Body of pancreas (tissue), 4 donors: ENCODE measurements around the gene CLNK. TPM values are rescaled to one million over a fixed set of nuclear protein-coding genes. Genes with fewer than 3 reads are reported as not detected.
"Not testable (repeated sequence)": the region's sequence is repeated elsewhere in the genome, so short reads cannot be mapped to it uniquely, and the experiment has no call there.

Experiments
- ATAC-seq: fragments of 150-250 bp; one replicate; pipeline ENCODE4 v1.9.1; 2016
- DNase-seq, 4 donors: peaks; one replicate each; pipeline ENCODE4 v3.0.0-alpha.2; 2019
- H3K27ac ChIP-seq, 4 donors: fragments of 200-600 bp; sonication (generic); 1 replicate in 3 of 4; 2 replicates in 1 of 4; pipeline versions ENCODE4 v1.5.1 to v1.6.1; 2016 to 2019; ENCODE audit warnings: mild to moderate bottlenecking in 1 of 4, mixed read lengths in 1 of 4, moderate library complexity in 1 of 4
- H3K27me3 ChIP-seq, 2 donors: fragments of 200-600 bp; sonication (generic); one replicate each; pipeline ENCODE4 v1.6.0; 2016; ENCODE audit warnings: mild to moderate bottlenecking in 1 of 2
- H3K36me3 ChIP-seq, 2 donors: fragments of 200-600 bp; sonication (generic); replicated peaks in 1 of 2; 2 replicates each; pipeline ENCODE4 v1.5.1; 2016; ENCODE audit warnings: low read depth in 2 of 2; ENCODE audit not compliant: insufficient read depth in 1 of 2
- H3K4me1 ChIP-seq: fragments of 200-600 bp; sonication (generic); one replicate; pipeline ENCODE4 v1.6.0; 2016
- H3K4me3 ChIP-seq, 2 donors: fragments of 200-600 bp; sonication (generic); 1 replicate in 1 of 2; 2 replicates in 1 of 2; pipeline ENCODE4 v1.5.1; 2016 to 2019
- H3K9me3 ChIP-seq, 3 donors: fragments of 200-600 bp; sonication (generic); 1 replicate in 2 of 3; 2 replicates in 1 of 3; pipeline ENCODE4 v1.5.1; 2016
- CTCF ChIP-seq, 7 experiments: fragments of 450-650 bp in 4 of 7; fragments of 200-600 bp in 3 of 7; sonication (generic) in 3 of 7; IDR thresholded peaks; one replicate each; pipeline ENCODE4 v1.5.1; 2016 to 2019; ENCODE audit warnings: antibody characterized with exemption in 7 of 7
- POLR2A ChIP-seq, 3 donors: fragments of 450-650 bp; IDR thresholded peaks; one replicate each; pipeline ENCODE4 v1.6.1; 2016; ENCODE audit warnings: antibody characterized with exemption in 3 of 3, mild to moderate bottlenecking in 2 of 3
- WGBS, 2 donors: methylation state at CpG; one replicate each; pipeline ENCODE4 v1.1.5; 2017; 5-methylcytosine and 5-hydroxymethylcytosine counted together
- intact Hi-C: fragments of 100-400 bp; cut with DNase I; formaldehyde crosslinking; loops from one replicate; pipeline ENCODE4 v1.15.1; 2023
- total RNA-seq, 2 donors: library from RNA; depleted of rRNA; stranded (reverse); fragments of >200 nt; gene quantifications; one replicate each; pipeline ENCODE4 v1.1.0, GENCODE V29; 2016

Gene CLNK
- total RNA-seq, 2 donors from 2014 or later, result 1.0 TPM; not detected in 1

- DNase-seq, result no peak
- Histone ChIP-seq H3K4me1 (no peaks in the 10 kb centered on the region), H3K27me3 (no peaks in the 10 kb centered on the region), H3K9me3 (no peaks in the 10 kb centered on the region), H3K4me3 (no peak overlapping the region), H3K36me3 (no peaks in the 10 kb centered on the region), H3K27ac (no peak overlapping the region)
- intact Hi-C loops, result loop anchor here (10.0 kb wide), 1 partner anchor 857 kb away; no protein-coding TSS in a partner anchor
- TF ChIP-seq CTCF (IDR thresholded peaks at IDR 0.05) (no peak), POLR2A (IDR thresholded peaks at IDR 0.05) (no peak)
- no peak for ATAC-seq
- WGBS, 2 donors, result 33 to 34% methylated on average over 11 of the region's 11 CpGs
Measured at GRCh38 chr4:10577508-10578426, 106.8 kb downstream of the CLNK start.

GRCh38 chr4:10577018-10577417, 107.5 kb downstream of the CLNK start:
- WGBS, 2 donors, result 0 to 27% methylated on average over 1 of the region's 1 CpG
- TF ChIP-seq POLR2A (IDR thresholded peaks at IDR 0.05) (no peak), CTCF (IDR thresholded peaks at IDR 0.05) (no peak)
- H3K27ac ChIP-seq, result no peak overlapping the region
- H3K4me3 ChIP-seq, result no peak overlapping the region
- H3K9me3 ChIP-seq, result no peaks in the 10 kb centered on the region
- intact Hi-C loops, result loop anchor here (10.0 kb wide), 1 partner anchor 858 kb away; no protein-coding TSS in a partner anchor
- no peaks in the 10 kb centered on the region for H3K36me3 ChIP-seq
- DNase-seq, result no peak
- no peak for ATAC-seq
- no peaks in the 10 kb centered on the region for H3K4me1 ChIP-seq
- no peaks in the 10 kb centered on the region for H3K27me3 ChIP-seq

GRCh38 chr4:10576236-10576635, 108.3 kb downstream of the CLNK start:
- ATAC-seq (no peak), DNase-seq (no peak)

GRCh38 chr4:10575414-10575813, 109.2 kb downstream of the CLNK start:
- 69 to 70% methylated on average over 6 to 7 of the region's 7 CpGs for WGBS, 2 donors
- no peak for TF ChIP-seq CTCF (IDR thresholded peaks at IDR 0.05)
- no peak for TF ChIP-seq POLR2A (IDR thresholded peaks at IDR 0.05)
- DNase-seq (no peak), ATAC-seq (no peak)
- H3K27me3 ChIP-seq, result no peaks in the 10 kb centered on the region
- no peak overlapping the region for H3K27ac ChIP-seq
- H3K4me3 ChIP-seq, result no peak overlapping the region
- no peaks in the 10 kb centered on the region for H3K36me3 ChIP-seq
- H3K9me3 ChIP-seq, result no peaks in the 10 kb centered on the region
- H3K4me1 ChIP-seq, result no peaks in the 10 kb centered on the region
- intact Hi-C loops, result loop anchor here (10.0 kb wide), 1 partner anchor 859 kb away; no protein-coding TSS in a partner anchor

More at GRCh38 chr4:10576236-10576635, 108.3 kb downstream of the CLNK start:
- no peak overlapping the region for H3K4me3 ChIP-seq
- H3K9me3 ChIP-seq, result no peaks in the 10 kb centered on the region
- H3K36me3 ChIP-seq, result no peaks in the 10 kb centered on the region
- no peaks in the 10 kb centered on the region for H3K4me1 ChIP-seq
- intact Hi-C loops, result loop anchor here (10.0 kb wide), 1 partner anchor 859 kb away; no protein-coding TSS in a partner anchor
- WGBS, 2 donors, result 35 to 57% methylated on average over 4 of the region's 4 CpGs
- no peak overlapping the region for H3K27ac ChIP-seq
- H3K27me3 ChIP-seq, result no peaks in the 10 kb centered on the region
- no peak for TF ChIP-seq POLR2A (IDR thresholded peaks at IDR 0.05)
- TF ChIP-seq CTCF (IDR thresholded peaks at IDR 0.05), result no peak

- not testable (repeated sequence) for H3K9me3 ChIP-seq, H3K4me1 ChIP-seq, H3K27me3 ChIP-seq, H3K36me3 ChIP-seq, H3K27ac ChIP-seq, ATAC-seq, H3K4me3 ChIP-seq, DNase-seq
- intact Hi-C loops, result loop anchor here (10.0 kb wide), 1 partner anchor 860 kb away; no protein-coding TSS in a partner anchor
- WGBS, 2 donors, result 65 to 66% methylated on average over 8 of the region's 8 CpGs
Measured at GRCh38 chr4:10574553-10574952, 110.0 kb downstream of the CLNK start.
